GM12878 (cell line): ENCODE measurements around the gene COL7A1.

Experiments
- CBX3 ChIP-seq: fragments of 200-600 bp; sonication (generic); IDR thresholded peaks from 2 replicates; pipeline ENCODE4 v1.6.1; 2016; ENCODE audit warnings: low read depth, borderline replicate concordance
- NFYB ChIP-seq: IDR thresholded peaks from 2 replicates; pipeline ENCODE4 v1.6.1; 2011; ENCODE audit warnings: low read depth, mild to moderate bottlenecking, low read length, improper control_type of control experiment, moderate library complexity; ENCODE audit not compliant: insufficient read depth
- NRF1 ChIP-seq: conservative IDR thresholded peaks from 2 replicates; pipeline ENCODE4 v1.6.1; 2011; ENCODE audit warnings: mild to moderate bottlenecking, low read depth, low read length, improper control_type of control experiment
- ZZZ3 ChIP-seq: IDR thresholded peaks from 2 replicates; pipeline ENCODE4 v1.6.1; 2011; ENCODE audit warnings: low read depth; ENCODE audit not compliant: control insufficient read depth, insufficient read length

DNA sequence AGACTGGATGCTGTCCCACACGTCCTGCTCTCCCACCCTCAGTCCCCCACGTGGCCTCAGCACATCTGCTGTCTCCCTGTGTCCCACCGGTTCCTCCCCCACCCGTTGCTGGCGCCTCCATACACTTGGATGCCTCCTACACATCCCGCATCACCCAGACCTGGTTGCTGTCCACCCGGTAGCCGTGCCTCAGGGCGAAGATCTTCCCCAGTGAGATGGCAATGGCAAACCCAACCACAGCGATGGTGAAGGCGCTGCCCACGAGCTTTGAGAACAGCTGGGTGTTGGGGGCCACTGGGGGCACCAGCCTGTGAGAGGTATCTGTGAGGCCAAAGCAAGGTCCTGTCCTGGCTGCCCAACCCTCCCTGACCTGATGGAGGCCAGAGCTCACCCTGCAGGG is 35.7 kb upstream of the COL7A1 start:
- TF ChIP-seq ZZZ3 (no peak), NFYB (no peak), CBX3 (no peak), NRF1 (no peak)
